K562 (cell line): ENCODE measurements around the gene HOXD1. TPM values are rescaled to one million over a fixed set of nuclear protein-coding genes. Genes with fewer than 3 reads are reported as not detected.
A peak's percentile ranks its signal among the peaks of the same experiment; 100 is the strongest.

Experiments
- ATAC-seq: fragments of 200-7000 bp; cut with Tn5 transposase; 3 replicates; pipeline ENCODE4 v1.9.1; 2020; ENCODE audit warnings: moderate library complexity
- BruUV-seq: library from RNA; stranded (reverse); fragments of 400-500 nt; replicated peaks from 2 replicates; lab custom pipeline; 2021; lab: Mats Ljungman, UMichigan
- CTCF ChIA-PET: fragments of 300-600 bp; formaldehyde crosslinking; extraction: SDS; loops from one replicate; lab custom pipeline; 2021; ENCODE audit warnings: low intra/inter-chr PET ratio; lab: Yijun Ruan, JAX
- POLR2A ChIA-PET: fragments of 300-600, 350-650 bp; sonication (Branson Sonifier 250); formaldehyde crosslinking; extraction: SDS; loops from one replicate; lab custom pipeline; 2021; ENCODE audit warnings: antibody characterized with exemption, inconsistent platforms; lab: Yijun Ruan, JAX
- DNase-seq, 4 experiments: peaks; one replicate each; pipeline versions ENCODE4 v3.0.0 to v3.0.0-alpha.2; 2011 to 2018; ENCODE audit warnings: low spot score in 3 of 4, mixed read lengths in 3 of 4; ENCODE audit errors: extremely low read depth in 1 of 4
- FAIRE-seq: peaks from 2 replicates; lab custom pipeline; 2011; peaks lifted over from hg19 to GRCh38; lab: Jason Lieb, UNC
- H2AFZ ChIP-seq: 2 replicates; pipeline ENCODE4 v1.6.0; 2011; ENCODE audit warnings: low read depth, low read length, control low read depth, inconsistent platforms
- H3K27ac ChIP-seq: fragments of 200-600 bp; 3 replicates; pipeline ENCODE4 v1.8.0; 2011; ENCODE audit warnings: low read depth, mild to moderate bottlenecking, control low read depth, inconsistent platforms, low read length, moderate library complexity, mixed read lengths; ENCODE audit errors: extremely low read depth
- H3K27me3 ChIP-seq, 2 experiments: fragments of 300-600 bp in 1 of 2; 2 replicates in 1 of 2; 3 replicates in 1 of 2; pipeline versions ENCODE4 v1.6.0 to v1.8.0; 2011; ENCODE audit warnings: inconsistent platforms in 2 of 2, low read length in 2 of 2, mild to moderate bottlenecking in 1 of 2, mixed read lengths in 1 of 2, moderate library complexity in 1 of 2; ENCODE audit not compliant: control insufficient read depth in 2 of 2, insufficient read depth in 2 of 2
- H3K36me3 ChIP-seq: fragments of 300-600 bp; 3 replicates; pipeline ENCODE4 v1.8.0; 2011; ENCODE audit warnings: mild to moderate bottlenecking, low read length, inconsistent platforms; ENCODE audit not compliant: control insufficient read depth, insufficient read depth
- H3K4me1 ChIP-seq, 2 experiments: fragments of 200-600 bp in 1 of 2; replicated peaks in 1 of 2; 2 replicates in 1 of 2; 3 replicates in 1 of 2; pipeline versions ENCODE4 v1.5.1 to v1.8.0; 2011; ENCODE audit warnings: inconsistent platforms in 2 of 2, low read length in 2 of 2, mild to moderate bottlenecking in 1 of 2, mixed read lengths in 1 of 2, moderate library complexity in 1 of 2; ENCODE audit not compliant: control insufficient read depth in 2 of 2, insufficient read depth in 2 of 2
- H3K4me2 ChIP-seq: 2 replicates; pipeline ENCODE4 v1.6.1; 2011; ENCODE audit warnings: low read length, control low read depth, inconsistent platforms, mixed read lengths; ENCODE audit not compliant: insufficient read depth
- H3K4me3 ChIP-seq: fragments of 200-600 bp; sonication (generic), shearing (Covaris generic); 2 replicates; pipeline ENCODE4 v1.5.1; 2016; ENCODE audit warnings: control low read depth, inconsistent platforms
- H3K79me2 ChIP-seq: fragments of 200-600 bp; 3 replicates; pipeline ENCODE4 v1.8.0; 2011; ENCODE audit warnings: low read length, inconsistent platforms; ENCODE audit not compliant: control insufficient read depth, insufficient read depth
- H3K9ac ChIP-seq, 2 experiments: 2 replicates each; pipeline versions ENCODE4 v1.6.0 to v1.6.1; 2011; ENCODE audit warnings: low read depth in 2 of 2, low read length in 2 of 2, control low read depth in 1 of 2, inconsistent platforms in 1 of 2, mild to moderate bottlenecking in 1 of 2, mixed read lengths in 1 of 2; ENCODE audit not compliant: insufficient read depth in 1 of 2
- H3K9me1 ChIP-seq: one replicate; pipeline ENCODE4 v1.6.0; 2011; ENCODE audit warnings: inconsistent platforms, mild to moderate bottlenecking, low read length, moderate library complexity; ENCODE audit not compliant: control insufficient read depth, insufficient read depth
- H3K9me3 ChIP-seq: replicated peaks from 2 replicates; pipeline ENCODE4 v1.5.1; 2011; ENCODE audit warnings: low read depth, low read length, inconsistent platforms; ENCODE audit not compliant: control insufficient read depth, insufficient read depth
- H4K20me1 ChIP-seq: replicated peaks from 2 replicates; pipeline ENCODE4 v1.6.1; 2011; ENCODE audit warnings: low read length, inconsistent platforms, mixed read lengths; ENCODE audit not compliant: control insufficient read depth, insufficient read depth
- BMI1 ChIP-seq: fragments of 150-350 bp; IDR thresholded peaks from 2 replicates; pipeline ENCODE4 v1.6.1; 2014; ENCODE audit warnings: low read length
- CBX2 ChIP-seq: fragments of 200-600 bp; sonication (generic); IDR thresholded peaks from one replicate; pipeline ENCODE4 v1.6.1; 2012; ENCODE audit warnings: mild to moderate bottlenecking, low read length, inconsistent platforms; ENCODE audit not compliant: insufficient read depth, poor library complexity, severe bottlenecking
- CTBP1 ChIP-seq: fragments of 450-650 bp; IDR thresholded peaks from 2 replicates; pipeline ENCODE4 v1.6.1; 2016; ENCODE audit warnings: borderline replicate concordance
- EGR1 ChIP-seq: fragments of 450-650 bp; conservative IDR thresholded peaks from 2 replicates; pipeline ENCODE4 v1.6.1; 2017; ENCODE audit warnings: mild to moderate bottlenecking
- NCOR1 ChIP-seq: fragments of 450-650 bp; IDR thresholded peaks from 2 replicates; pipeline ENCODE4 v1.6.1; 2016; ENCODE audit warnings: mild to moderate bottlenecking, moderate library complexity
- SAFB2 ChIP-seq: fragments of 200-400 bp; formaldehyde crosslinking; IDR thresholded peaks from 2 replicates; pipeline ENCODE4 v1.6.1; 2018; ENCODE audit warnings: borderline replicate concordance, low read length, low read depth, moderate library complexity; ENCODE audit not compliant: severe bottlenecking
- TBP ChIP-seq: optimal IDR thresholded peaks from 2 replicates; pipeline ENCODE3; 2011; ENCODE audit warnings: low read depth, low read length, improper control_type of control experiment
- ZFP36 ChIP-seq: fragments of 150-350 bp; IDR thresholded peaks from 2 replicates; pipeline ENCODE4 v1.6.1; 2018; ENCODE audit warnings: low read length, low read depth; ENCODE audit not compliant: partially characterized antibody
- WGBS: fragments of 100-300 bp; shearing (Covaris generic); methylation state at CpG from one replicate; pipeline ENCODE4 v1.1.6; 2016; ENCODE audit warnings: low coverage, mixed read lengths; ENCODE audit not compliant: insufficient coverage; ENCODE audit errors: missing lambda C conversion rate; 5-methylcytosine and 5-hydroxymethylcytosine counted together
- in situ Hi-C: fragments of 300-500 bp; cut with MboI; formaldehyde crosslinking; loops from 4 replicates; pipeline ENCODE4 v1.15.0; 2018; ENCODE audit warnings: inconsistent platforms, mixed read lengths
- intact Hi-C: fragments of 100-400 bp; cut with micrococcal nuclease; formaldehyde crosslinking; loops from 2 replicates; pipeline ENCODE4 v1.14.2; 2022
- polyA plus RNA-seq, 8 experiments: library from polyadenylated mRNA; depleted of rRNA in 4 of 8; stranded (reverse) in 5 of 8; unstranded in 3 of 8; fragments of >200 nt; fragmentation: Nextera tagmentation in 2 of 8; fragmentation: Illumina TruSeq in 1 of 8; extraction: Ambion mirVana in 2 of 8; extraction: Trizol in 1 of 8; gene quantifications; 2 replicates each; pipeline versions ENCODE4 v1.2.1 to v1.2.3, GENCODE V29; 2011 to 2014; ENCODE audit warnings: inconsistent platforms in 1 of 8, missing spikeins in 1 of 8
- total RNA-seq, 7 experiments: library from RNA; depleted of rRNA in 6 of 7; stranded (reverse); fragments of >200 nt in 6 of 7; fragmentation: Illumina TruSeq in 2 of 7; extraction: Trizol in 2 of 7; gene quantifications; 2 replicates each; pipeline versions ENCODE4 v1.2.1 to v1.2.3, GENCODE V29; 2011 to 2021; ENCODE audit warnings: low replicate concordance in 1 of 7
- TF ChIP-seq, protein P1 (sequence below): fragments of 250-450 bp; sonication (Bioruptor Pico); IDR thresholded peaks from 2 replicates; pipeline ENCODE4 v1.8.0; 2022; ENCODE audit warnings: moderate library complexity, mild to moderate bottlenecking, inconsistent platforms

The HOXD1 gene
- total and polyA plus RNA-seq, 9 of the 15 experiments (the other 6 are each of a cell fraction or from before 2014, with no cell fraction given): not detected

DNA sequence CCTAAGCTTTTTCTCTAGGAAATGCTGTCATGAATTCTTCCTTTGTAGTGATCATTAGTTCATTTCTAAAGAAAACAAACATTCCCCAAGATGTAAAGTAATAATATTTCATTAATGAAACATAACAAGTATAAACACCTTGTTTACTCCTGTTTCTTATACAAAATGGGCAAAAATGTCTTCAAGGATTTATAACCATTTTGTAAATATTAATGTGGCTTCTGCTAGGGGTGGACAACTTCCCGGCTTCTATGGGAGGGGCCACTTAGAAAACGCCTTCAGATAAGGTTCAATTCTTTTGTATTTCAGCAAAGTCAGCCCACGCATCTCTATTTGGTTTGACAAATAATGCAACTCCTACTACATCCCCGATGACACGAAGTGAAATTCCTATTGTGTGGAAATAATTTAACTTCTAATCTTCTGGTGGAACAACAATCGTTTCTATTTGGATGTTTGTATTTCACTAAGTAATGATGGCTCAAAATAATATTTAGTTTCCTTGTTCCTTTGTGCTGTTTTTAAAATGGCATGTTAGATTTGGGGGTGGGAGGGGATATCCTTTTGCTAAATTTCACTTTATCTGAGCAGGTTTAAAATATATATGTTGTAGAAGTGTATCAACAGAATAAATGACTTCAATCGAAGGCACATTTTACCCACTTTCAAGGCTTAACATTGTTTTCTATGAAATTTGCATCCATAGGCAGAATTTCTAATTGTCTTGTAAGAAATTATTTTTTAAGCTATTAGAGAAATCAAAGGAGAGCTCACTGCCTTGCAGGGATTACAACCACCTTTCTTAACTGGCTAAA lies 14.7 kb upstream of the HOXD1 start:
- no peak for DNase-seq

More for the DNA sequence above, 14.7 kb upstream of the HOXD1 start:
- Histone ChIP-seq H3K27me3 (peaks cover 53 to 68% of the 10 kb centered on the region in 2 experiments), H3K9me1 (no peaks in the 10 kb centered on the region), H3K27ac (no peak overlapping the region), H3K36me3 (no peaks in the 10 kb centered on the region), H3K9me3 (no peaks in the 10 kb centered on the region), H4K20me1 (no peaks in the 10 kb centered on the region; the same call in 1 of the 2 replicates), H3K79me2 (no peaks in the 10 kb centered on the region), H3K9ac (no peak overlapping the region), H3K4me1 (peaks cover 0 to 34% of the 10 kb centered on the region in 2 experiments; a peak in 2 of 5 replicates), H2AFZ (no peak overlapping the region), H3K4me2 (no peak overlapping the region), H3K4me3 (no peak overlapping the region)
- ATAC-seq: no peak
- in situ Hi-C loops (no loop called here), intact Hi-C loops (no loop called here)
- TF ChIP-seq BMI1: peak; percentile 11; the same call in 1 of the 2 replicates
- TF ChIP-seq EGR1: no peak
- TF ChIP-seq CBX2: peak; percentile 84
- no peak for TF ChIP-seq CTBP1
- TF ChIP-seq, protein P1, sequence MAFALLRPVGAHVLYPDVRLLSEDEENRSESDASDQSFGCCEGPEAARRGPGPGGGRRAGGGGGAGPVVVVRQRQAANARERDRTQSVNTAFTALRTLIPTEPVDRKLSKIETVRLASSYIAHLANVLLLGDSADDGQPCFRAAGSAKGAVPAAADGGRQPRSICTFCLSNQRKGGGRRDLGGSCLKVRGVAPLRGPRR (CRISPR knock-in tag): no peak
- no peak for TF ChIP-seq TBP
- TF ChIP-seq ZFP36: peak; percentile 2
- no peak for TF ChIP-seq NCOR1
- no peak for TF ChIP-seq SAFB2
- BruUV-seq: no TSS peak
- ChIA-PET CTCF (no interaction called here), POLR2A (interaction anchor here (0.6 kb wide), 2 partner anchors 11 to 811 kb away, joined by 3 read pairs; no protein-coding TSS in a partner anchor)
- no peak for FAIRE-seq
- 0% methylated on average over 7 of the region's 7 CpGs for WGBS
